NK-92 (cell line): ENCODE data around the gene CCDC182.

Experiments used
- DNase-seq: peaks from one replicate; lab custom pipeline; 2025; ENCODE audit not compliant: unreplicated experiment; lab: John Stamatoyannopoulos, UW

Gene CCDC182

DNA sequence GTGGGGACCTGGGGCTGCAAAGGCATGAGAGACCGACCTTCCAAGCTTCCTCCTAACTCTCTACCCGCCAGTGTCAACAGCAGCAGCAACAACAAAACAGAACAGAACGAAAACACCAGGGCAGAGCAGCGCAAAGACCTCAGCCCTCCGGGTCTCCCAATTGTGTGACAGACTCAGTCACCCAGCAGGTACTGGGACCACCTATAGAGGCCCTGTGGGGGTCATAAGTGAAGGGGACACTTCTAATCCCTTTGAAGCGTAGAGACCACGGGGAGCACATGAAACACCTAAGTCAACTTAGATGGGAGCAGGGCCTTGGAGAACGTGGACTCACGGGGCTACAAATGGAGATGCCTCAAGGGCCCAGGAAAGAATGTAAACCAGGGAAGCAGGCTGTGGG is 12.6 kb upstream of the CCDC182 start:
- DNase-seq, result no peak

DNA sequence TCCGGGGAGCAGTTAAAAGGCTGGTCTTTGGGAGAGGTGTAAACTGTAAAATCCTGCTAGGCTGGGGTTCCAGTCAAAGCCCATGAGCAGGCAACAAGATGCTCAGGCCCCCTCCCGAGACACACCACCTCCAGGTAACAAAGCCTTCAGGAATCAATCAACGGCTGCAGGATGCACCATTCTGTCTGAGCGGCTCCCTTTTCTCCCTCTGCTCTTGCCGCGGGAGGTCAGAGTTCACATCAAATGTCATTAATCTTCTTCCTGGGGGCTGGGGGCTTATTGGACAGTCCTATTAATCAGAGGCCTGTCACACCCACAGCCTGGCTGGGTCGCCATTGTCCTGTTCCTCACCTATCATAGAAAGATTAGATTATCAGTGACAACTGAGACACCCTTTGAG is 11.9 kb upstream of the CCDC182 start:
- DNase-seq, result no peak

DNA sequence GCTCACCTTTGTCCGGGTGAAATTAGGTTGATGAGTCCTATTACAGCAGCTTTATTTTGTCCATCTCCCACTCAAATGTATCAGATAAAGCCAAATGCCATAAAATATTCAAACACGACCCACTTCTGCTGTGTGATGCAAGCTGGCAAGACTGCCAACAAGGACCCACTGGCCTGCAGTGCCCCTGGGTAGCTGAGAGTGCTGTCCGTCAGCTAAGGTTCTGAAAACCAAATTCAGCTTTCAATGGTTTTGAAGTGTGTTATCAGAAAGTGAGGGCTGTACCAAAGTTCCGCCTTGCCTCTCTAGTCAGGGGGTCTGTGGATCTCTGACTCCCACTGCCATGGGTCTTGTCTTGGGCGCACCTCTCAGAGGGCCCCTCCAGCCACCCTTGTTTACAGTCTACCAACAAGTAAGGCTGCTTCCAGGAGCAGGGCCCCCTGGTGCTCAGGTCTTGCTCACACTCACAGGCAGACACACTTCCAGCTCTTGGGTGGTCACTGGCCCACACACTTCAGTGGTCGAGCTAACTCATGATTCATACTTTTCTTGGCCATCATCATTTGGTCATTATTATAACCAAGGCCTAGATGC is 10.5 kb upstream of the CCDC182 start:
- DNase-seq, result no peak

DNA sequence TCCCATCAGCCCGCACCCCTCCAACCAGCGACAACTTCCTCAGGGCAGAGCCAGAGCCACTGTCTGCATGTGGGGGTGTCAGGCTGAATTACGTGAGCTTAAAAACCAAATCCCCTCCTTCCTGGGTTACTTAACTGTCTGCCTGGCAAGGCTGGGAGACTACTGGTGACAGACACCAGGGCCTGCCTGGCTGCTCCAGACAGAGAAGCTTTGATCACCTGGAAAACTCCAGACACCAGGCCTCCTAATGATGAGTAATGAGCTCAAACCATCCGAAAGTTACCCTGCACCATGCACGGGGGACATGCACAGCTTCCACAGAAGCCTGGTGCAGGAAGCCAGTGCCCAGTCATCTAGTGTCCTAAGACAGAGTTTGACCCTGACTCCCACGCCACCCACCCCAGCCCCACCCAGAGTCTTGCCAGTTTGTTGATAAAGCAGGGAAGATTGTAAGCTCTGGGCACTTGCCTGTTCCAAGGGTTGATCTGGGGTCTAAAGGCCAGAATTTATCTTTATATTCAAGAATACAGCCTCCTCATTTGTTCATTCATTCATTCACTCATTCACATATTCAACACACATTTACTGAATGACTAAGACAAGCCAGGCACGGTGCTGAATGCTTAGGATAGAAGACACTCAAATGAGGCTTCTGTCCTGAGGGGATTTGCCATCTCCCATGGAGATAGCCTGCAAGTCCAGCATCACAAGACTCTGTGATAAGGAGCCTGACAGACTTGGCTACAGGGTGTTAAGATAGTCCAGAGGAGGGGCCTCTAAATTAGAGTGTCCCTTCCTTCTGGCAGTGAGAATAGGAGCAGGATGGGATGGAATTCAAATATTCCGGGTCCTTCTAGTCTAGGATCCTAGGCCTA is 7.2 kb upstream of the CCDC182 start:
- no peak for DNase-seq

DNA sequence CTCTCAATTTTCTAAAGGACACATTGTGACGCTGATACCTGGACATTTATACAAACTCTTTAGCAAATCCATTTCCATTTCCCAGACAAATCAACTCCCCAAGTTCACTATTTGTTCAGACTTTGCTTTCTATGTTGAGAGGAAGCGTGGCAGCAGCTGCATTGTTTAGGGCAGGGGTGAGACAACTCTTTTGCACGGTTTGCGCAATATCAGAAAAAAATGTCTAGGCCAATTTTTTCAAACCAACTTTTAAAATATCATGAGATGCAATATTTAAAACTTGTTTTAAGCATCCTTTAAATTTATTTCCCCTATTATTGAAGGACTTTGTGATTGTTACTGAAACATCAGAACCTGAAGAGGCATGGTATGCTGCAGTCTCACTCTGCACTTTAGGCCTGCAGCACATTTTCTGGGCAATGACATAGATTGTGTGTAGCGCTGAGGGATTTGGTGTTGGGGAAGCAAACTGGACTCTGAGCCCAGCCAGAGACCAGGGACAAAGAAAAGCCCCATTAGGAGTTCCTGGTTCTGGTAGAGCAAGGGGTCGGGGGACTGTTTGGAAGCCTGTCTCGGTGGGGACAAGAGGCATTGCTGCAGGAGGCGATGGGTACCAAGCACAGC is 6.4 kb upstream of the CCDC182 start:
- no peak for DNase-seq

DNA sequence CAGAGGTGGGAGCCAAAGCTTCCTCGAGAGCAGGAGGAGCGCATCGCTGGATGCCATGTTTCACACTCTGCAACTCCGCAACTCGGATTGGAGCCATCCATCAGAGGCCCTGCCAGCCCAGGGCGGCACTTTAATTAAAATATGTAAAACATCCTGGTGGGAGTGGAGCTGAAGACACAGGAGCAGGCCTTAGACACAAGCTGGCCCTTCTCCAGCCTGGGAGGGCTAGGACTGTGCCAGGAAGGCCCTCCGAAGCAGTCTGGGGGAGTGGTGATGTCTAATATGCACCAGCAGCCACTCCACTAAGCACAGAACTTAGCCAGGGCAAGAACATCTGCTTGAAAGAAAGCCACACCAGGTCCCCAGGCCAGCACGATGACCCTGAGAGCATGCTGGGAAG is 5.8 kb upstream of the CCDC182 start:
- DNase-seq, result no peak

DNA sequence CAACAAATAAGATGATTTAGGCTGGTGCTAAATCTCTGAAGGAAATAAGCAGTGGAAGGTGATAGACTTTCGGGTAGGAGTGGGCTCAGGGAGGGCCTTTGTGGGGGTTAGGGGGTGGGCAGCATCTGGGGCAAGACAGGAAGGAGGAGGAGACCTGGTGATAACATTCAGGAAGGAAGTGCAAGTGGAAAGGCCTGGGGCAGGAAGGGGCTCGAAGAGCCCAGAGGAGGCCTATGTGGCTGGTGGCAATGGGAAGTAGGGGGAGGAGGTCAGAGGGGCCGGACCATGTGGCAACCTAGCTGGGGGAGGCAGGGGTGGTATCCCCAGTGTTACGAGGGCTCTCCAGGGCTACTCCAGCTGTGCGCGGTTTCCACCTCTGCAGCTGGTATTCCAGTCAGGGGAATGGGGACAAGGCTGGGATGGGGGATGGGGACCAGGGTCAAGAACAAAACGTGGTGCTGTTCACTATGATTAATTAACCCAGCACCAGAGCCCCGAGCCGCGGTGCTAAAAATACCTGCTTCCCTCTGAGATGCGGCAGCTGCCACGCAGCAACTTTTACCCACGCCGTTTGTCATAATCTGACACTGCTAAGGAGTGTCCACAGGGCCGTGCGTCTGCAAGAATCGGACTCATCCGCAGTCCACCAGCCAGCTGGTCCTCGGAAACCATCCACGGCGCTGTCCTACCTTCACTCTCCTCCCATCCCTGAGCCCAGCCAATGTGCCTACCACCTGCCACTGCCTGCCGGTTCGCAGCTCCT is 5.2 kb upstream of the CCDC182 start:
- DNase-seq, result no peak

DNA sequence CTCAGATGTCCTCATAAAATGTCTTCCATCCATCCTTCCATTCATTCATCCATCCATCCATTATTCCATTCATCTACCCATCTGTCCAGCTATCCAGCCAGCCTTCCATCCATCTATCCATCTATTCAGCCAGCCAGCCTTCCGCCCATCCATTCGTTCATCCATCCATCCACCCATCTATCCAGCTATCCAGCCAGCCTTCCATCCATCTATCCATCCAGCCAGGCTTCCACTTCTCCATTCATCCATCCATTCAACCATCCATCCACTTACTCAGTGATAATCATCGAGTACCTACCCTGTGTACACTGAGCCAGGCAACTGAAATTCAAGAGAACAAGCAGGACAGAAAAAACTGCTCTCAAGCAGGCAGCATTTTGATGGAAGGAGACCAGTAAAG is 4.6 kb upstream of the CCDC182 start:
- DNase-seq, result no peak

DNA sequence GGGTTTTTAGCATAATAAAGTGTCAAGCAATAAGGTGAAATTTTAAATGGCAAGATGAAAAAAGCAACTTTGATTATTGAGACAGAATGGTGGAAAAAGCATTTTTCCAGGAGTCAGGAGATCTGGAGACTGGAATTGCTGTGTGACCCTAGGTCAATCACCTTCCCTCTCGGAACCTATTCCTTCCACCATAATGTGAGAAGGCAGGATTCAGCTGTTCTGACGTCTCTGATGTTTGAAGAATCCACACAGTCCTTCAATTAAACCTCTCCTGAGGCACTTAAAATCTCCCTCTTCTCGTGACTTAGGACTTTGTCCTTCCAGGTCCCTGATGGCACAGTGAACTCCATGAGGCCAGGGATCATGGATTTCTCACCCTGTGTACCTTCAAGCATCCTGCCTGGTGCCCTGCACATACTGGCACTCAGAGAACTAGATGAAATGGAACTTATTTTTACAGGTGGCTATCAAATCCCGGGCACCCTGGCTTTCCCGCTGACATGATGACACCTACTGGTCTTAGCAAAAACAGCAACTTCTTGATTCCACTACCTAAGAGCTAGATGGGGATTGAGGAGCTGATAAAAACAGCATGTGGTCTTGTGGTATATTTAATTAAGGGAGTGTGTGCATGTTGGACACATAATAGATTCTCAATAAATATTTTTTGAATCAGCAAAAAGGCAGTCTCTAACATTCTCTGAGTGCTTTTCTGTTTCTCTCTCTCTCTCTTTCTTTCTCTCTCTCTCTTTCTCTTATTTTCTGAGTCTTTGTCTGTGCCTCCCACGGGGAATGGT is 2.3 kb upstream of the CCDC182 start:
- no peak for DNase-seq

DNA sequence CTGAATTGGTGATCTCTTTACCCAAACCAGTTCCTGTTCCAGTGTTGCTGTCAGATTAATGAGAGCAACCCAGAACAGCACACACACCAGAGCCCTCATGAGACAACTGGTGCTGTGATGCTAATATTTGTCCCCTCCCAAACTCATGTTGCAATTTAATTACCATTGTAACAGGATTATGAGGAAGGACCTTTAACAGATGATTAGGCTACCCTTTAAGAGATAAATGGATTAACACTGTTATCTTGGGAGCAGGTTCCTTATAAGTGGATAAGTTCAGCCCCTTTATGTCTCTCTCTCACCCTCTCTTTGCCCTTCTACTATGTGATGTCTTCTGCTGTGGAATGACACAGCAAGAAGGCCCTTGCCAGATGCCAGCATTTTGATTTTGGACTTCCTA is 1.1 kb upstream of the CCDC182 start:
- DNase-seq, result no peak

DNA sequence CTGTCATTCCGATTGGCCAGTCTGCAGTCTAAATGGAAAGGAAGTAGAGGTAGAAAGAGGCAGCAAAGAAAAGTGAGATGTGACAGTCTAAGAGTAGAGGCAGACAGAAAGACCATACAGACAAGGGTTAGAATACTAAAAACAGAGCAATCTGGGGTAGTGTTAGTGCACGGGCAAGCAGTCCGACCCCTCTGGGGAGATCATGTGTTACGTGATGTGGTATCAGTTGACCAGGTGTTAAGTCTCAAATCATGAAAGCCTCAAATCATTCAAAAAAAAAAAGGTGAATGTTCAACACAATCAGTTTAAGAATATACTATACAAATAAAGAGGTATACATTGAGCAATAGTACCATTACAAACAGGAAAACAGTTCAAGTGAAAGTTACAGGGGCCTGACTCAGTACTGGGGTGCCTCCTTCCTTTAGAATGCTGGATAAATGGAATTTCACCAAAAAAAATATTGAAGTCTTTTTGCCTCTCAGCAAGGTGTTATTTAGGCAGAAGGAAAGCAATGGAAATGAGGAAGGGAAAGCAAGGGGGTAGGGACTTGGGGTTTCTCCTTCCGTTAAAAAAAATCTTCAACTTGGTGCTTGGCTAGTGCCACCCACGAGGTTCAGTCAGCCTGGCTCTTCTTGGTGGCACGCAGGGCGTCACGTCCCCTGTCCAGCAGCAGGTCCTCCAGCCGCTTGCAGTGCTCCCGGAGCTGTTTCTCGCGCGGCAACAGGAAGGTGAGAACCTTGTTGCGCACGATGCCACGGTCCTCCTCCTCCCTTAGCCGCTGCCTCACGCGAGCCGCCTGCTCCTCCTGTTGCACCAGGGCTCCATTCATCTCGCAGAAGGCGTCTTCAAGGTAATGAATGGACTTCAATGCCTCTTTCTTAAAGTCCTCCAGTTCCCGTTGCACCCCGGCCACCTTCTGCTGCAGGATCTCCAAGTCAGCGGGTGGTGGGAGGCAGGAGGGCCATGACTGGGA is 616 bp downstream of the CCDC182 start:
- no peak for DNase-seq

DNA sequence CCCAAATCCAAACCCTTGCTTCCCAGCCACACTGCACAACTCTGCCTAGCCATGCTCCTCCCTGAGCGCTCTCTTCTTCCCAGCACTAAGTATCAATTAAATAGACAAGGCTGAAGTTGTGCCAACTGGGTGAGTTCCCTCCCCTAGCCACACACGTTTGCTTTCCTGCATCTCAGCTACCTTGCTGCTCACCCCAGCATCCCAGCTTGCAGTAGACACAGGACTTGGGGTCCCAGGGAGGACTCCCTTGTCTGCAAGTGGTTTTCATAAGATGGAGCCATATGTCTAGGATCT is 4.9 kb downstream of the CCDC182 start:
- DNase-seq, result no peak

DNA sequence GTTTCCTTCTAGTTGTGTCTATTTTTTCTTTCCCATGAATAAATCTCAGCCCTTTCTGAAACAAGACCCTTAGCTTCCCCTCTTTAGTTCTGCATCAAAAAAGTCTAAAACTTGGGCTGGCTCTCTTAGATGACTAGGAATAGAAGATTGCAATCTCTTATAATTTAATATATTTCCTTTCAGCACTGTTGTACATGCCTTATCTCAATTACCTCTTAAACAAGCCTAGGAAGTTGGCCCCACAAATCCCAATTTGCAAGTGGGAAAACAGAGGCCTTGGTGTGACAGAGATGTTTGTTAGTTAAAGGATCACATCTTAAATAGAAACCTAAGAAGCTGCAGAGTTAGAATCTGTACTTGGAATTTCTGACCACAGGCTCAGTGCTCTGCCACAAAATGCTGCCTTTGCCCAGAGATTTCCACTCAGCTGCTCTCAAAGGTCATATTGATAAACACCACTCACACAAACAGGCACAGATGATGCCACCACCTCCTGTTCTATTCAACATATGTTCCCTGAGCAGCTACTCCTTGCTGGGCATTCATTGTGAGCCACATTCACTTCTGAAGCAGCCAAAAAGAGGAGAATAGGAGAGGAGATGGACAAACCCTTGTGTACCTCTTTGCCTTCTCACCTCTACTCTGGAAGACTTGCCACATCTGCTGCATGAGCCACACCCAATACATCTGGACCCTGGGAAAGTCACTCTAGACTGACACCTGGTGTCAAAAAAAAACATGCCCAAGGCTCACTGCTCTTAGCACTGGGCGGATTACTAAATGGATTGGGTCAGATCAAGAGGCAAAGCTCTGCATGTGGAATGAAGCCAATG is 5.5 kb downstream of the CCDC182 start:
- DNase-seq, result no peak

DNA sequence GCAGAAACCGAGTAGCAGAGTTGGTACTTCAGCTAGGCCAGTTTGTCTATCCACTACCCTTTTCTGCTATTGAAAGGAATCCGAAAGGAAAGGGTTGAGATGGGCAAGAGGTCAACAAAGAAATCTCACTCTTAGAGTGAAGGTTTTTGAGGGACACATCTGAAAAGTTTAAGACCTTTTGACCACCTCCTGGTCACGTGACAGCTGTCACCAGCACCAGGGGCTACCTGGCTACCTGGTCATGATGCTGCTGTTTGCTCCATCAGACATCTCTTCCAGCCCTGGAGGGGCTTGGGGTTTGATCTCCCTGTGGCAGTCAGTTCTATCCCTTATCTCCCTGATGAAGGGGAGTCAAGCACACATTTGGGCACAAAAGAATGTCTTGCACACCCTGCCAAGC is 7.6 kb downstream of the CCDC182 start:
- no peak for DNase-seq

DNA sequence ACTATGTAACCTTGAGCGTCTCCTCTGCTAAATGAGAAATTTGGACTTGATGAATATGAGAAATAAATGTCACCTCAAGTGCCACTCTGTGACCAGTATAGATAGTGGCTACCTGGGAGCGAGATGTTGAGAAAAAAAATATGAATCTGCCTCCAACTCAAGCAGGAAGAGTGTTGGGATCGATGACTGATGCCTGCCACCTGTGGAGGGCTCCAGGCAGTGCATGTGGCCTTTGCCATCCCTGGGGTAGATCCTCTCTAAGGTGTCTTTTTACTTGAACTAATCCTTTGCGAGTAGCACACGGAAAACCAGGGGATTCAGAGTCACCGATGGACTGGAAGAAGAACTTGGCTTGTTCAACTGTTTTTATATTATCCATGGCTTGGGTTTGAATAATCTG is 9.4 kb downstream of the CCDC182 start:
- DNase-seq, result no peak

DNA sequence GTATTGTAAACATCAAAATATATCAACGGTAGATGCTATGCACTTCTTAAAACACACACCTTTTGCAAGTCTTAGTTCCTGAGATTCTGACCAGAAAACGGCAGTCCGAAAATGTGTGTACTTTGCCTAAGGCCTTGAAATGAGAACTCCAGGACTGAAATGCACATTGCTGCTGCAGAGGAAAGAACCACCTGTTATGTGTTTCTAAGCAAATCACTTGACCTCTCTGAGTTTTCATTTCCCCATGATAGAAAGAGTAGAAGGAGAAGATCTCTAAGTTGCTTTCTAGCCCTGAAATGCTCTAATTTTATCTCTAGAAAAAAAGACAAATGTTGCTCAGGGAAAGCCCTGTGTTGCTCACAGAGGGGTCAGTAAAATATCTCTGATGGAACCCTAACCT is 9.9 kb downstream of the CCDC182 start:
- DNase-seq, result no peak

DNA sequence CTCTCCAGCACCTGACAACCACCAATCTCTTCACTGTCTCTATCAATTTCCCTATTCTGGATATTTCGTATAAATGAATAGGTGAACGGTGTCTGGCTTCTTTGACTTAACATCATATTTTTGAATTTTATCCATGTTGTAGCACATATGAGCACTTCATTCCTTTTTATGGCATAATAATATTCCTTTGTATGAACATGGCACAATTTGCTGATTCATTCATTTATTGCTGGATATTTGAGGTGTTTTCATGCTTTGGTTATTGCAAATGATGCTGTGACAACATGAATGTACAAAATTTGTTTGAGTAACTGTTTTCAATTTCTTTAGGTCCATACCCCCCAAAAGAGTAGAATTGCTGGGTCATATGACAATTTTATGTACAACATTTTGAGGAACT is 12.0 kb downstream of the CCDC182 start:
- no peak for DNase-seq

DNA sequence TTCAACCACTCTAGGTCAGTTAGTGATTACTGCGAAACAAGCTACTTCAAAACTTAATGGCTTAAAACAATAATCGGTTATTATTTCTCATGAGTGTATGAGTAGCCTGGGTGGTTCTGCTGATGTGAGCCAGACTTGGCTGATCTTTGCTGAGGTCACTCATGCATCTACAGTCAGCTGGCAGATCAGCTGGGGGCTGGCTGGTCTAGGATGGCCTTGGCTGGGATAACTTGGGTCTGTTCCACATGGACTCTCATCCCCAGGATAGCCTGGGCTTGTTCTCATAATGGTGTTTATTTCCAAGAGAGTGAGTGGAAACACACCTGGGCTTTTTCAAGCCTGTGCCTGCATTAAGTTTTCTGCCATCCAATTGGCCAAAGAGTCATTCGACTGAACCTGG is 13.0 kb downstream of the CCDC182 start:
- no peak for DNase-seq
